Measurements from ENCODE around the gene TCAF1. TPM values are rescaled to one million over a fixed set of nuclear protein-coding genes. Genes with fewer than 3 reads are reported as not detected.

Gene TCAF1
- total and polyA plus RNA-seq, 2 donors (not counting 3 experiments of a cell fraction or from before 2014, with no cell fraction given), result 29.0 to 48.3 TPM

GRCh38 chr7:143929224-143929920, 27.4 kb upstream of the TCAF1 start:
- CTCF ChIA-PET, result interaction anchor here (1.1 to 2.8 kb wide), 2 partner anchors 17 to 37 kb away, joined by 3 to 8 read pairs; no protein-coding TSS in a partner anchor

More at GRCh38 chr7:143929224-143929920, 27.4 kb upstream of the TCAF1 start:
- no peaks in the 10 kb centered on the region for H3K9me1 ChIP-seq (replicated peaks; ENCODE audit: control insufficient read depth, extremely low read depth, insufficient read depth, low read length)
- FAIRE-seq (no peak), DNase-seq (ENCODE audit: low read depth, low spot score) (no peak)
- POLR2A ChIA-PET, result no interaction called here
- TF ChIP-seq JUN (IDR thresholded peaks at IDR 0.05; ENCODE audit: borderline replicate concordance, insufficient read depth, insufficient read length, low read depth) (no peak), MYC (IDR thresholded peaks at IDR 0.05; ENCODE audit: low read depth, low read length) (no peak), CTCF (IDR thresholded peaks at IDR 0.05; ENCODE audit: extremely low read depth in 1 of 2, insufficient read depth in 1 of 2, low read depth in 1 of 2, low read length in 2 of 2) (no peak), POLR2A (IDR thresholded peaks at IDR 0.05; ENCODE audit: low read depth, low read length) (no peak), EZH2 (IDR thresholded peaks at IDR 0.05; ENCODE audit: borderline replicate concordance, low read depth, low read length, severe bottlenecking) (no peak), POLR2AphosphoS5 (IDR thresholded peaks at IDR 0.05; ENCODE audit: insufficient read depth, low read depth, low read length) (no peak), MAX (IDR thresholded peaks at IDR 0.05; ENCODE audit: insufficient read depth, insufficient read length) (no peak), FOS (IDR thresholded peaks at IDR 0.05; ENCODE audit: borderline replicate concordance, insufficient read depth, low read length) (no peak), GATA2 (IDR thresholded peaks at IDR 0.05; ENCODE audit: insufficient read depth, insufficient read length, low read depth, low read length) (no peak)
- no peak overlapping the region for H3K27ac ChIP-seq (ENCODE audit: insufficient read depth, low read depth, low read length)
- peaks cover 0 to 8% of the 10 kb centered on the region in 2 experiments for H3K27me3 ChIP-seq (ENCODE audit: control insufficient read depth in 2 of 2, insufficient read depth in 2 of 2, low read length in 2 of 2)
- no peaks in the 10 kb centered on the region for H3K4me1 ChIP-seq (ENCODE audit: control insufficient read depth, extremely low read depth, insufficient read depth, low read length)
- H3K9ac ChIP-seq (replicated peaks; ENCODE audit: extremely low read depth, insufficient read depth, low read length), result no peak overlapping the region
- no peaks in the 10 kb centered on the region for H3K36me3 ChIP-seq (ENCODE audit: control insufficient read depth in 2 of 2, extremely low read depth in 1 of 2, insufficient read depth in 2 of 2, low read length in 2 of 2)
- H2AFZ ChIP-seq (ENCODE audit: low read depth, low read length), result no peak overlapping the region
- no peak overlapping the region for H3K4me2 ChIP-seq (ENCODE audit: insufficient read depth, low read length)
- H3K79me2 ChIP-seq (ENCODE audit: control insufficient read depth, insufficient read depth, low read length), result no peaks in the 10 kb centered on the region
- no peaks in the 10 kb centered on the region for H4K20me1 ChIP-seq (replicated peaks; ENCODE audit: control insufficient read depth, extremely low read depth, insufficient read depth, low read length)
- H3K9me3 ChIP-seq (replicated peaks; ENCODE audit: control insufficient read depth, insufficient read depth, low read length), result no peaks in the 10 kb centered on the region
- no peak overlapping the region for H3K4me3 ChIP-seq (replicated peaks in 1 of 3; ENCODE audit: insufficient read depth in 1 of 3, low read depth in 1 of 3, low read length in 3 of 3)
- dilution Hi-C loops (cut with MboI; ENCODE audit: extremely low pct_ligation_motif_present, low sequenced_read_pairs), result no loop called here
- intact Hi-C loops (cut with micrococcal nuclease), result no loop called here
- BruUV-seq (replicated peaks), result no TSS peak
